ENCODE measurements around the gene AFF3.

DNA sequence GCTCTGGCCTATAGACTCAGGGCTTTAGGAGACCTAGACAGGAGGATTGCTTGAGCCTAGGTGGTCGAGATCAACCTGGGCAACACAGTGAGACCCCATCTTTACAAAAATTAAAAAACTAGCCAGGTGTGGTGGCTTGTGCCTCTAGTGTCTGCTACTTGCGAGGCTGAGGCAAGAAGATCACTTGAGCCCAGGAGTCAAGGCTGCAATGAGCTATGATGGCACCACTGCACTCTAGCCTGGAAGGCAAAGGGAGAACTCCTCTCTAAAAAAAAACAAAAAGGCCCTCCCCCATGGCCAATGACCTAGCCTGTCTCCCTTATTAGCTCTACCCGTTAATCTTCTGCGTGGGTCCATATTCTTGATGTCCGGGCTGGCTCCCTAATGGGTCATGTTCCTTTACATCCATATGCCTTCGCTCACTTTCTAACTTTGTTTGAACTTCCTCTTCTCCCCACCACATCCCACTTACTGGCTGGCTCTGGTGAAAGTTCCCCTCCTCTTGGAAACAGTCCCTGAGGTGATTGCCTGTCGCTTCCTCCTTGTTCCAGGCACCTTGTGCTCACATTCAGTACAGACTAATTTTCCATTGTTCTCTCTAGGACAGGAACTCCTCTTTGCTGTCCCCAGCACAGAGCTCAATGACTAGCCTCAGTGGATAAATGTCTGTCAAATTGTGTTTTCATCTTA, 103.0 kb downstream of the AFF3 start:
- TF ChIP-seq BHLHE40 (IDR thresholded peaks at IDR 0.05; ENCODE audit: borderline replicate concordance) (no peak), FOXK2 (IDR thresholded peaks at IDR 0.05) (no peak), TARDBP (IDR thresholded peaks at IDR 0.05) (no peak), LEF1 (IDR thresholded peaks at IDR 0.05; ENCODE audit: borderline replicate concordance) (no peak), FOXM1 (IDR thresholded peaks at IDR 0.05; ENCODE audit: borderline replicate concordance) (no peak), ELF4 (IDR thresholded peaks at IDR 0.05) (no peak), ARNT (IDR thresholded peaks at IDR 0.05) (no peak), SUZ12 (IDR thresholded peaks at IDR 0.05) (no peak), HDGF (IDR thresholded peaks at IDR 0.05; ENCODE audit: borderline replicate concordance) (no peak), CTBP1 (IDR thresholded peaks at IDR 0.05; ENCODE audit: borderline replicate concordance) (no peak), SP1 (IDR thresholded peaks at IDR 0.05) (no peak), FOXA1 (IDR thresholded peaks at IDR 0.05) (no peak), NFRKB (IDR thresholded peaks at IDR 0.05) (no peak)

All from HEK293T (cell line).